Neural cell (in vitro differentiated cells): ENCODE measurements around the gene OSBPL2. TPM values are rescaled to one million over a fixed set of nuclear protein-coding genes. Genes with fewer than 3 reads are reported as not detected.

Experiments
- H2AFZ ChIP-seq: fragments of 200-600, 300-800 bp; sonication (generic), shearing (Covaris generic); 2 replicates; pipeline ENCODE4 v1.6.0; 2014; ENCODE audit warnings: low read depth, mild to moderate bottlenecking, antibody characterized with exemption, low read length, moderate library complexity
- H3F3A ChIP-seq: fragments of 200-600 bp; shearing (Covaris generic); 2 replicates; pipeline ENCODE4 v1.6.1; 2016; ENCODE audit warnings: mild to moderate bottlenecking, moderate library complexity, mixed read lengths, antibody characterized with exemption, low read length; ENCODE audit not compliant: insufficient read depth, poor library complexity, severe bottlenecking
- H3K27ac ChIP-seq: fragments of 200-600, 300-800 bp; sonication (generic), shearing (Covaris generic); 2 replicates; pipeline ENCODE4 v1.5.1; 2014; ENCODE audit warnings: mild to moderate bottlenecking, low read length, moderate library complexity
- H3K27me3 ChIP-seq: fragments of 300-800, 200-600 bp; sonication (generic), shearing (Covaris generic); 2 replicates; pipeline ENCODE4 v1.6.0; 2014; ENCODE audit warnings: mild to moderate bottlenecking, low read depth, low read length, moderate library complexity; ENCODE audit not compliant: insufficient read depth
- H3K36me3 ChIP-seq: fragments of 300-800, 200-600 bp; sonication (generic), shearing (Covaris generic); 2 replicates; pipeline ENCODE4 v1.5.1; 2014; ENCODE audit warnings: mild to moderate bottlenecking, antibody characterized with exemption, low read length, moderate library complexity; ENCODE audit not compliant: insufficient read depth
- H3K4me2 ChIP-seq: fragments of 300-800, 200-600 bp; sonication (generic), shearing (Covaris generic); 2 replicates; pipeline ENCODE4 v1.6.0; 2014; ENCODE audit warnings: mild to moderate bottlenecking, low read length
- H3K4me3 ChIP-seq: fragments of 300-800, 200-600 bp; sonication (generic), shearing (Covaris generic); 2 replicates; pipeline ENCODE4 v1.5.1; 2014; ENCODE audit warnings: mild to moderate bottlenecking, low read length, moderate library complexity
- H3K79me2 ChIP-seq: fragments of 200-600 bp; shearing (Covaris generic); replicated peaks from 2 replicates; pipeline ENCODE4 v1.6.0; 2014; ENCODE audit warnings: mild to moderate bottlenecking, low read length, moderate library complexity; ENCODE audit not compliant: insufficient read depth
- H3K9ac ChIP-seq: fragments of 300-800, 200-600 bp; sonication (generic), shearing (Covaris generic); 2 replicates; pipeline ENCODE4 v1.6.1; 2016; ENCODE audit warnings: mild to moderate bottlenecking, low read length, mixed read lengths
- H3K9me2 ChIP-seq: fragments of 200-600 bp; shearing (Covaris generic); 2 replicates; pipeline ENCODE4 v1.6.1; 2016; ENCODE audit warnings: mild to moderate bottlenecking, low read length, mixed read lengths; ENCODE audit not compliant: insufficient read depth
- H3K9me3 ChIP-seq: fragments of 200-600, 300-800 bp; sonication (generic), shearing (Covaris generic); 2 replicates; pipeline ENCODE4 v1.6.1; 2016; ENCODE audit warnings: mild to moderate bottlenecking, mixed run types, low read length, moderate library complexity, mixed read lengths
- H4K20me1 ChIP-seq: fragments of 200-600 bp; shearing (Covaris generic); 2 replicates; pipeline ENCODE4 v1.6.1; 2016; ENCODE audit warnings: mild to moderate bottlenecking, mixed run types; ENCODE audit not compliant: insufficient read depth
- EP300 ChIP-seq: fragments of 450-650 bp; conservative IDR thresholded peaks from 2 replicates; pipeline ENCODE4 v1.6.1; 2014; ENCODE audit warnings: antibody characterized with exemption, mild to moderate bottlenecking, moderate library complexity; ENCODE audit not compliant: poor library complexity, severe bottlenecking
- EZH2 ChIP-seq: fragments of 200-600, 300-800 bp; shearing (Covaris generic), sonication (generic); IDR thresholded peaks from 2 replicates; pipeline ENCODE4 v1.6.1; 2014; ENCODE audit warnings: antibody characterized with exemption, low read length, borderline replicate concordance, mild to moderate bottlenecking; ENCODE audit not compliant: insufficient read depth, poor library complexity, severe bottlenecking
- MXI1 ChIP-seq: fragments of 450-650 bp; conservative IDR thresholded peaks from 2 replicates; pipeline ENCODE4 v1.6.1; 2014; ENCODE audit warnings: antibody characterized with exemption, mild to moderate bottlenecking; ENCODE audit not compliant: poor library complexity, severe bottlenecking
- POLR2AphosphoS5 ChIP-seq: IDR thresholded peaks from 2 replicates; pipeline ENCODE4 v1.6.1; 2012
- RAD21 ChIP-seq: fragments of 450-650 bp; conservative IDR thresholded peaks from 2 replicates; pipeline ENCODE4 v1.6.1; 2014; ENCODE audit warnings: antibody characterized with exemption, mild to moderate bottlenecking, moderate library complexity
- REST ChIP-seq: IDR thresholded peaks from 2 replicates; pipeline ENCODE4 v1.6.1; 2012; ENCODE audit warnings: borderline replicate concordance
- SMC3 ChIP-seq: fragments of 450-650 bp; conservative IDR thresholded peaks from 2 replicates; pipeline ENCODE4 v1.6.1; 2014; ENCODE audit warnings: antibody characterized with exemption, mild to moderate bottlenecking, moderate library complexity; ENCODE audit not compliant: poor library complexity
- TAF1 ChIP-seq: IDR thresholded peaks from 2 replicates; pipeline ENCODE4 v1.6.1; 2012; ENCODE audit warnings: low read depth
- polyA plus RNA-seq: library from polyadenylated mRNA; depleted of rRNA; stranded (reverse); fragments of >200 nt; gene quantifications from 2 replicates; pipeline ENCODE4 v1.2.3, GENCODE V29; 2014
- TF ChIP-seq, protein P1 (sequence below): fragments of 450-650 bp; IDR thresholded peaks from 2 replicates; pipeline ENCODE4 v1.5.1; 2014; ENCODE audit warnings: antibody characterized with exemption, mild to moderate bottlenecking, moderate library complexity; ENCODE audit not compliant: poor library complexity, severe bottlenecking

Gene OSBPL2
- polyA plus RNA-seq, 1 donor from 2014 or later, result 41.5 TPM

DNA sequence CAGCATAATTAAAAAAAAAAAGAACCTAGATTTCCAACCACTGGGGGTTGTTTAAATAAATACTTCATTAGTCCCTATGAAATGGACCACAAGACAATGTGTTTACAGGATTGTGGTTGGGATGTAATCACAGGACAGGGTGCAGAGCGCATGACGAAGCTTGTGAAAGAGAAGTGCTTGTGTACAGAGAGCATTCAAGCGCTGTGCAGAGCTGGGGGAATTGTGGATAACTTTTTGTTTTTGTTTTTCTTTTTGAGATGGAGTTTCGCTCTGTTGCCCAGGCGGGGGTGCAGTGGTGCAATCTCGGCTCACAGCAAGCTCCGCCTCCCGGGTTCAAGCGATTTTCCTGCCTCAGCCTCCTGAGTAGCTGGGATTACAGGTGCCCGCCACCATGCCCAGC lies 106.5 kb downstream of the OSBPL2 start:
- Histone ChIP-seq H3K4me2 (no peak overlapping the region), H2AFZ (no peak overlapping the region), H3F3A (no peaks in the 10 kb centered on the region), H4K20me1 (no peaks in the 10 kb centered on the region), H3K79me2 (no peaks in the 10 kb centered on the region), H3K9me3 (no peaks in the 10 kb centered on the region), H3K9ac (no peak overlapping the region), H3K4me3 (no peak overlapping the region), H3K36me3 (no peaks in the 10 kb centered on the region), H3K27ac (no peak overlapping the region), H3K9me2 (no peaks in the 10 kb centered on the region), H3K27me3 (no peaks in the 10 kb centered on the region)
- no peak for TF ChIP-seq POLR2AphosphoS5
- TF ChIP-seq SMC3, result no peak
- TF ChIP-seq RAD21, result no peak
- no peak for TF ChIP-seq REST
- TF ChIP-seq, protein P1, sequence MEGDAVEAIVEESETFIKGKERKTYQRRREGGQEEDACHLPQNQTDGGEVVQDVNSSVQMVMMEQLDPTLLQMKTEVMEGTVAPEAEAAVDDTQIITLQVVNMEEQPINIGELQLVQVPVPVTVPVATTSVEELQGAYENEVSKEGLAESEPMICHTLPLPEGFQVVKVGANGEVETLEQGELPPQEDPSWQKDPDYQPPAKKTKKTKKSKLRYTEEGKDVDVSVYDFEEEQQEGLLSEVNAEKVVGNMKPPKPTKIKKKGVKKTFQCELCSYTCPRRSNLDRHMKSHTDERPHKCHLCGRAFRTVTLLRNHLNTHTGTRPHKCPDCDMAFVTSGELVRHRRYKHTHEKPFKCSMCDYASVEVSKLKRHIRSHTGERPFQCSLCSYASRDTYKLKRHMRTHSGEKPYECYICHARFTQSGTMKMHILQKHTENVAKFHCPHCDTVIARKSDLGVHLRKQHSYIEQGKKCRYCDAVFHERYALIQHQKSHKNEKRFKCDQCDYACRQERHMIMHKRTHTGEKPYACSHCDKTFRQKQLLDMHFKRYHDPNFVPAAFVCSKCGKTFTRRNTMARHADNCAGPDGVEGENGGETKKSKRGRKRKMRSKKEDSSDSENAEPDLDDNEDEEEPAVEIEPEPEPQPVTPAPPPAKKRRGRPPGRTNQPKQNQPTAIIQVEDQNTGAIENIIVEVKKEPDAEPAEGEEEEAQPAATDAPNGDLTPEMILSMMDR, result no peak
- no peak for TF ChIP-seq EZH2
- TF ChIP-seq EP300, result no peak
- no peak for TF ChIP-seq MXI1
- TF ChIP-seq TAF1, result no peak

Other genes starting within 250 kb of the OSBPL2 start
- gene TAF4, start 172.6 kb upstream of the OSBPL2 start, polyA plus RNA-seq, result 10.2 and 26.4 TPM in 2 replicates
- gene LSM14B, start 116.0 kb upstream of the OSBPL2 start, polyA plus RNA-seq, result 207 and 213 TPM in 2 replicates
- gene PSMA7, start 95.1 kb upstream of the OSBPL2 start, polyA plus RNA-seq, result 871 and 874 TPM in 2 replicates
- 117 and 132 TPM in 2 replicates for gene SS18L1, start 94.8 kb upstream of the OSBPL2 start, polyA plus RNA-seq
- gene MTG2, start 55.5 kb upstream of the OSBPL2 start, polyA plus RNA-seq, result 22.4 and 36.1 TPM in 2 replicates
- gene HRH3, start 18.2 kb upstream of the OSBPL2 start, polyA plus RNA-seq, result 1.7 and 2.8 TPM in 2 replicates
- gene ADRM1, start 64.5 kb downstream of the OSBPL2 start, polyA plus RNA-seq, result 106 and 111 TPM in 2 replicates
- 21.6 and 27.2 TPM in 2 replicates for gene LAMA5, start 128.8 kb downstream of the OSBPL2 start, polyA plus RNA-seq
- 1,158 and 1,633 TPM in 2 replicates for gene RPS21, start 148.6 kb downstream of the OSBPL2 start, polyA plus RNA-seq
- 8.3 and 8.6 TPM in 2 replicates for gene CABLES2, start 168.8 kb downstream of the OSBPL2 start, polyA plus RNA-seq
- gene RBBP8NL, start 189.0 kb downstream of the OSBPL2 start, polyA plus RNA-seq, result not detected in 2 replicates
- gene GATA5, start 237.5 kb downstream of the OSBPL2 start, polyA plus RNA-seq, result not detected in 2 replicates